ENCODE results near the gene GSG1.
"Not testable (repeated sequence)": the region's sequence is repeated elsewhere in the genome, so short reads cannot be mapped to it uniquely, and the experiment has no call there.

Gene GSG1

DNA sequence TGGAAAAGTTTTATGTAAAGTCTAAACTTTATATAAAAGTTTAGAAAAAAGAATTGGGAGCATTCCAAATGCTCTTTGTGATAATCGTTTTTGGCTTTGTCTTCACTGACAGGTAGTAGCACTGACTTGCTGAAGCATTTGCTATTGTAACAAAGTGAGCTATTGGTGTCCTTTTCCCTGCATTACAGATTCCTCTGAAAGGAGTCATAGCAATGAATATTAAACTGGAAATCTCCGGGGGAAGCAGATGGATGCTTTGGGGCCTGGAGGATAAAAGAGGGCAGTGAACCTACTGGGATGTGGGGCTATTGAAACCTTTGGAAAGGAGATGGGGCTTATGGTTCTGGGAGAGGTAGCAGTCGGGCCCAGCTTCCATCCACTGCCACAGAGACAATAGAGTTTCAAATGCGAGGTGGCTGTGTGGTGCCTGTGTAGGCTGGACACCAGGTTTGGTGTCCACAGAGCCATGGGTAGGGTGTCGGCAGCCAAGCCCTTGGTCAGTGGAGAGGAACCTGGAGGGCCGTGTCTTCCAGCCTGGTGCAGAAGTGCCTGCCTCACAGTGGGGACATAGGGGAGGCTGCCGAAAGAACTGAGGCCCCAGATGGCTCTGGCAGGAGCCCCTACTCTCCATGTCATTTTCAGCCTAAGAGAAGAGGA is 10.1 kb downstream of the GSG1 start:
- no peak for DNase-seq (ENCODE audit: low read depth in 2 of 2)

DNA sequence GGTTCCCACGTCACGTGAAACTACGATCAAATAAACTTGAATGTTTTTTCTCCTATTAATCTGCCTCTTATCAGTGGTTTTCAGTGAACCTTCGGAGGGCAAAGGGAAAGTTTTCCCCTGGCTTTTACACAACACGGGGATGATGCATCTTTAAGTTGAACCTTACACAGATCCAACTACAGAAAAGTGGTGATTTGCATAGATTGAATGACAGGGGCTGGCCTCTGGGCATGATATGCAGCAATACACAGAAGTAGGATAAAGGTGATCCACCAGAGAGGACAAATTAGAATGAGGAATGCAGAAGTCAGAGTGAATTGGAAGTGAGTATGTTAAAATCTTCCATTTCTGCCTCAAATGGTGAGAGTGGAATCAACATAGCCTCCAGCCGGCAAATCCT is 11.6 kb downstream of the GSG1 start:
- DNase-seq (ENCODE audit: low read depth in 2 of 2), result no peak

DNA sequence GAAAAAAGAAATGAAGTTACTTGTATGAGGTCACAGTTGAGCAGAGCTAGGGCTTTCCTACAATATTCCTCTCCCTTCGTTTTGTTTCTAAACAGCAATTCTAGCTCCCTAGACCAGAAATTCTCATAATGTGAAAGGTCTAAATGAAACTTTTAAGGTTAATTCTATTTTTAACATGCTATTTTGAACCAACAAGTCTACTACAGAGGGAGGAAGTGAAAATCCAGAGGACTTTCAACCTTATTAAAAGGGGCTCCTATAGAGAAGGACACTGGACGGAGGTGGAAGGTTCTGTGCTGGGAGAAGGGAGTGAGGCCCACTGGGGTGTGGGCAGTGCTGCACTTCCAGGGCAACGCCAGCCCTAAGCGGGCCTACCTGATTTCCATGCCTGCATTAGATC is 13.4 kb downstream of the GSG1 start:
- no peak for DNase-seq (ENCODE audit: low read depth in 2 of 2)

DNA sequence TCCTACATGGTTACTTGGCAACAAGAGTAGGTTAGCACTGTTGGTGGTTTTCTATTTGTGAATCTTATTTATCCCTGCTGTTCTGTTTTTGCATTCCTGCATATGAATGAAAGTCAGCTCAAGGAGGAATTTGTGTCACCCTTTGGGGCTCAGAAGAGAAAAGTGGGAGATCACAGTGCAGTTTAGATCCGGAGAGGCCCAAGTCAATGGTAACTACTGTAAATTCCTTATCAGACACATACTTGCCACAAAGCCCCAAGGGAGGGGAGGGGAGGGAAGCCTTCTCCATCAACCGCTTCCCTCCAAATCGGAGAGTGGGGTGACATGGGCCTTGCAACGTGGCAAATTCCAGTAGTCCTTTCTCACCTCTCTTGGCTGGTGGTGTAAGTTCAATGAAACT is 15.0 kb downstream of the GSG1 start:
- no peak for DNase-seq (ENCODE audit: low read depth in 2 of 2)

DNA sequence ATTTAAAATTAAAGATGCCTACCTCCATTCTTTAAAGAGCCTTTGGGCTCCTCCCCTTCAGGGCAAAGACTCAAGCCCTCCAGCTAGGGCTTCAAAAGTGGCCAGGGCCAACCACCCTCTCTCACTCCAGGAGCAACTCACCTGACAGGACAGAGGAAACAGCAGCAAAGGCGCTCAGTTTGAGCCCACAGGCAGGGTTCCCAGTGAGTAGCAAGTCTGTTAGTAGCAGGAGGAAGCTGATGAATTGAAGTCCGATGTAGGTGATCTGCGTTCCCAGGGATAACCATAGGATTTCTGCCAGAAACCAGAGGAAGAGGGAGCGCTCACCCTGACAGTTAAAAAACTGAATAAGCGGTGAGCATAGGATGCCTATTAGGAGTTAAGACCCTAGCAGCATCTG is 15.7 kb downstream of the GSG1 start:
- no peak for DNase-seq (ENCODE audit: low read depth in 2 of 2)

DNA sequence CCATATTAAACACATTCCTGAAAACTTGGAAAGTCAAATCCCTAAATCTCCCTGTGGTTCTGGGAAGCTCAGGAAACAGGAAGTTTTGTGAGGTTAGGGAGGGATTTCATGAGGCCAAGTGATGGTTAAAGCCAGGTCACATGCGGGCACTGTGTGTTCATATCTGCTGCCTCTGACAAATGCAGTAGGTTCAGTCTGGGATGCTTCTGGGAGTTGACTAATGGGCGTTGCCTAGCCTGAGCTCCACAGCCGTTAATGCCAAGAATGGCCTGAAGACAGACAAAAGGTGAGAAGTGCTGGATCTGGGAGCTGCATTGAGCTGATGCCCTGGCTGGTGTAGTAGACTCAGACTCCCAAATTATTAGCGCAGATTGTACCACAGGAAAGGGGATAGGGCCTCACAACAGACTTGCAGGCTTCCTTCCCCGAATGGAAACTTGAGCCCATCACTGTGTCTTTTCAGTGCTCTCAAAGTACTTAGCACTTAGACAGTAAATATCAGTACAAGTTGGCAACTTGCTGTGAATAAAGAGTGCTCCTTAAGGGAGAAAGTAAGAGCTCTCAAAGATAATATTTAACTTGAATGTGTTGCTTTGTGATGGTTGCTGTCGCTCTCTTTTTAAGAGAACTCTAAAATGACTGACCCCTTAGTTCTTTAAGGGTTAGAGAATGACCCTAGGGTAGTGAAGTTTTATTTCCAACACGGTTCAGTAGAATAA is 17.3 kb downstream of the GSG1 start:
- no peak for DNase-seq (ENCODE audit: low read depth in 2 of 2)

DNA sequence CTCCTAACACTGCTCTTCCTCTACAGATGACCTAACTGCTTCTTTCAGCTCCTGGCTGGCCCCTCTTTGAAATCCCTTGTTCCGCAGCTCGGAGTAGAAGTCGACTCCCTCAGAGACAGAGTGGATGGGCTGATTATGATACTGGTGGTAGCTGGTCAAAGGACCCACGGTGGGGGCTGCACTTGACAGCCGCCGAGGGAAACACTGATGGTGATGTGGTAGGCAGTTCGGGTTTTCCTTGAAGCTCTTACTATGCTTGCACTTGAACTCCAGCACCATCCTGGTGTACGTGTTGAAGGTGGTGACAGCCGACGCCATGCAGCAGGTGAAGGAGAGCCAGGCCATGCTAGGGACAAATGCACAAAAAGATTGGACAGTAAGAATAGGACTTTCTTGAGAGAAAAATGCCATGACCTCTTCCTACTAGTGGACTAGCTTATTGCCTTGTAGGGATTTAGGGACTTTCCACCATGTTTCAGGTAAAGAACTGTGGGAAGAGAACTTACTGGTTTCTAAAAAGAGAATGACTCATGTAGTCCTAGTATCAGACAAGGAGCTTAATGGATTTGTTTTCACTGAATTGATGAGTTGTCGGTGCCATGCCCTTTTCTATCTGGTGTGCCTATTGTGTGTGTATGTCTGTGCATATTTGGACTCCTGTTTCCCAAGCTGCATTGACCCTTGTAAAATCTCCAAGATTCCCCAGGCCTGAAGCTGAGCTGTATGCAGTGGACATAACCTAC is 18.4 kb downstream of the GSG1 start:
- DNase-seq (ENCODE audit: low read depth in 2 of 2), result no peak

DNA sequence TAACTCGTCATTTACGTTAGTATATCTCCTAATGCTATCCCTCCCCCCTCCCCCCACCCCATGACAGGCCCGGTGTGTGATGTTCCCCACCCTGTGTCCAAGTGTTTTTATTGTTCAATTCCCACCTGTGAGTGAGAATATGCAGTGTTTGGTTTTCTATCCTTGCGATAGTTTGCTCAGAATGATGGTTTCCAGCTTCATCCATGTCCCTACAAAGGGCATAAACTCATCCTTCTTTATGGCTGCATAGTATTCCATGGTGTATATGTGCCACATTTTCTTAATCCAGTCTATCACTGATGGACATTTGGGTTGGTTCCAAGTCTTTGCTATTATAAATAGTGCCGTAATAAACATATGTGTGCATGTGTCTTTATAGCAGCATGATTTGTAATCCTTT is 19.8 kb downstream of the GSG1 start:
- DNase-seq (ENCODE audit: low read depth in 2 of 2), result not testable (repeated sequence)

DNA sequence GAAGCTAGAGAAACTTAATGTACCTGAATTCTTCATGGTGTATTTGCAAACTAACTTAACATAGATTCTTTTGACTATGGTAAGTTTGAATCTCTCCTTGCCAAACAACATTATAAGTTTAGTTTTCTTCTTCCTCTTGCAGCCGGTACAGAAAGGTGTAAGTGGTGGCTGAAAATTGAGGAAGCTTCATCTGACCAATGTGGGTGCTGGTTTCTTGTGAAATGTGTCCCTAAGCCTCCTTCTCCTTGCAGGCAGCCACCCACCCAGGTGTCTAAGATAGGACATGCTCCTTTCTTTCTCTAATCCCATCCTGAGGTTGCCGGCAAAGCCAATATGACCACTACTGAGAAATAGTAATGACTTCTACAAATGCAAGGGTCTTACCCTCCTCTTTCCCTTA is 20.6 kb downstream of the GSG1 start:
- no peak for DNase-seq (ENCODE audit: low read depth in 2 of 2)

DNA sequence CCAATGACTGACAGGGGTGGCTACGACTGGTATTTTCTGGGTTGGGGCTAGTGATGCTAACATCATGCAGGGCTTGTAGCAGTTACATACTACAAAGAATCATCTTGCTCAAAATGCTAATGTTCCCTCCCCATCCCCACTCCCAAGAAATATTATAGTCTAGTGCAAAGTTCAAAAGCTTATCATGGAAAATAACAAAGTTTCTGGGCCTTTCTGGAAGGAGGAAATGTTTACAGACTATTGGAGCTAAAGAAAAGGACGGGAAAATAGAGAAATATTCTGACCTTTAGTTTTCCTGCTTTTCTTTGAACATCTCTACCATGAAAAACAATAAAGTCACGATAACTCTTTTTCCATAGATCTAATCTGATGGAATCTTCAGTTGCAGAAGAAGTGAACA is 23.2 kb downstream of the GSG1 start:
- DNase-seq (ENCODE audit: low read depth in 2 of 2), result no peak

DNA sequence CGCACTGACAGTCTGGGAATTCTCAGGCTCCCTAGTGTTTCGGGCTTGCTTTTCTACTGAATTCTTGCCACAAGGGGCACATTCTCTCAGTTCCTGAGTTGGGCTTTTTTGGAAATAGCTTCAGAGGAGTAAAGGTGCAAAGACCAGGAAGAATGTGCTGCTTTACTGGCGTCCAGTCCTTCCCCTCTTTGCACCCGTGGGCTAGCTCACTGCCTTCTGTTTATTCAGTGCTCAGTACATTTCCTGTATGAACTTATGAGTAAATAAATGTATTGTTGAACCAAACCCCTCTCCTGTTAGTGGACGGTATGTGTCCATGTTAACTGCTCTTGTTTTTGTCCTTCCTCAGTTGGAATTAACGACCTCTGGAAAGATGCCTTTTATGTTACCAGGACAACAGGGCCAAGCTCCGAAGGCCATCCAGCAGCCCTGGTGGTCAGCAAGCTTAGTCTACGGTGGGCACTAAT is 24.0 kb downstream of the GSG1 start:
- DNase-seq (ENCODE audit: low read depth in 2 of 2), result no peak

DNA sequence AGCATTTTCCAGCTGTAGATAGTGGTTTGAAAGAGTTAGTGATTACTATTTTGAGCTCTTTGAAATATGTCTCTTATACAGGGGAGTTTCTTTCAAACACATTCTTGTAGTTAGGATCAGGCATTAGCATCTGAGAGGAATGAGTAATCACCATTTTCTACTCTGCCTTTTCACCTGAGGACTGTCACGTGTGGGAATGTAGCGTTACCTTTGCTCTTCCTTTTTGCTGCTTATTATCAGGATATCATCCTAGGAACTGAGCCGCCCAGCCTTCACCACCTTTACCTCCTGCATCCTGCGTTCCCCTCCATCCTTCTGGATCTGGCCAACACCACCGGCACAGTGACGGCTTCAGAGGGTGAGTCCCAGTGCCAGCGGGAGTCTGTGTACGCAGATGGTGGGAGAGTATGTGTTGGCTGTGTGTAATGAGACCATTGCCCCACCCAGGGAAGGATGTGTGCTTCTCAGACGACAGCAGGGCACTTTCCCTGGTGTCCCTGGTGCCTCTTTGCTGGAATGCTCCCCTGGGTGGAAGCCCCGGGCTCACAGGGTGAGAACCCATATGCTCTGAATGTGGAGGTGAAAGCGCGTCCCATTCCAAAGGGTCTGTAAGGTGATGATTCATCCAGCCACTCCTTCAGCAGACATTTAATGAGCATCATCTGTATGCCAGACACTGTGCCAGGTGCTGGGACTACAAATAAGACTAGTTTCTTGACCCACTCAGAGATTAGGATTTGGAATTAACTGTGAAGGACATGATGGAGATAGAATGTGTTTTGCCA is 27.5 kb downstream of the GSG1 start:
- DNase-seq (ENCODE audit: low read depth in 2 of 2), result no peak

DNA sequence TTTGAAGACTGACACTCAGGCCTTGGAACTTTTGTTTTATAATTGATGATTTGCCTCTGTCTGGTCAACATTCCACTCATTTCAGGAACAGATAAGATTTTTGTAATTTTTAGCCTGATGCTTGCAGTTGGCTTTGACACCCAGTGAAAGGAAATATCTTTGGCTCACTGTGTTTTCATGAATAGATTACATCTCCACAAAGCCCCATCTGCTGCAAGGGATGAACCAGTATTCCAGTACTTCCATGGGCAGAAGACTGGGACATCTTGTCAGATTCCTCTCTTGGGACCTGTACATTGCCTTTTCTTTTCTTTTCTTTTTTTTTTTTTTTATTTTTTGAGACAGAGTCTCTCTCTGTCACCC is 28.4 kb downstream of the GSG1 start:
- DNase-seq (ENCODE audit: low read depth in 2 of 2), result no peak

DNA sequence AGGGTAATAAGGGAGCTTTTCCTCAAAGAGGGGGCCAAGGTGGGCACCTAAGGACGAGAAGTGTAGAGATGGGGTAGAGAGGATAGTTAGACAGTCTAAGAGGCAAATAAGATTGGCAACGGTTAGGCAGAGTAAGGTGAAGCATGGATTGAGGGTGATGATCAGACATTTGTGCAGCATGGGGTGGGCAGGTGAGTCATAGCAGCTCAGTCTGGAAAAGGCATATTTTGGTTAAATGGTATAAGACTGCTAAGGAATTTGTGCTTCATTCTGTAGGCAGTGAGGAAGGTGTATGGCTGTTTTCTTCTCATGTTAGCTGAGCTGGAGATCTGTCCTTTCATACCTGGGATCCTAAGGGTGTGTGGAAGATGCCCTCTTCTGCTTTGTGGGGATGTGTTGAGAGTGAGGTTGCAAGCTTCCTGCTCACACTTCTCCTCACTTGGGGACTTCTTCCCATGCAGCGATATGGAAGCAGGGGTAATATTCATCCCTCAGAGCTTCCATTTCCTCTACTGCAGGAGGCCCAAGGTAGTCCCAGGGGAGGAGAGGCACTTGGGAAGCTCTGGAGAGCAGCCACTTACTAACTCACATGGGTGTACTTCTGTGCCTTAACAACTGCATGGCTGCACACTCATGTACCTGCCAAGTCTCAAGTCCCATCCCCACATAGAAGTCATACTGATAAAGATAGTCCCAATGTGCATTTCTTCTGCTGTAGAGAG is 28.9 kb downstream of the GSG1 start:
- no peak for DNase-seq (ENCODE audit: low read depth in 2 of 2)

DNA sequence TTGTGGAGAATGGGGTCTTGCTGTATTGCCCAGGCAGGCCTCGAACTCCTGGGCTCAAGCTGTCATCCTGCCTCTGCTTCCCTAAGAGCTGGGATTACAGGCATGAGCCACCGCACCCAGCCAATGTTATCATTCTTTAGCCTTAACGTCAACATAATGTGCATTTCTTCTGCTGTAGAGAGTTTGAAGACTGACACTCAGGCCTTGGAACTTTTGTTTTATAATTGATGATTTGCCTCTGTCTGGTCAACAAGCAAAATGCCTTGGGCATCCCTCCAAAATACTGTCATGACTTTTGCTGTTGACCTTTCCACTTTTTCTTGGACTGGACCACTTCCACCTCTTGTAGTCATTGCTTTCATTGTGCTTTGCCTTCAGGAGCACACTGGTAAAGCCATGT is 30.3 kb downstream of the GSG1 start:
- DNase-seq (ENCODE audit: low read depth in 2 of 2), result no peak

DNA sequence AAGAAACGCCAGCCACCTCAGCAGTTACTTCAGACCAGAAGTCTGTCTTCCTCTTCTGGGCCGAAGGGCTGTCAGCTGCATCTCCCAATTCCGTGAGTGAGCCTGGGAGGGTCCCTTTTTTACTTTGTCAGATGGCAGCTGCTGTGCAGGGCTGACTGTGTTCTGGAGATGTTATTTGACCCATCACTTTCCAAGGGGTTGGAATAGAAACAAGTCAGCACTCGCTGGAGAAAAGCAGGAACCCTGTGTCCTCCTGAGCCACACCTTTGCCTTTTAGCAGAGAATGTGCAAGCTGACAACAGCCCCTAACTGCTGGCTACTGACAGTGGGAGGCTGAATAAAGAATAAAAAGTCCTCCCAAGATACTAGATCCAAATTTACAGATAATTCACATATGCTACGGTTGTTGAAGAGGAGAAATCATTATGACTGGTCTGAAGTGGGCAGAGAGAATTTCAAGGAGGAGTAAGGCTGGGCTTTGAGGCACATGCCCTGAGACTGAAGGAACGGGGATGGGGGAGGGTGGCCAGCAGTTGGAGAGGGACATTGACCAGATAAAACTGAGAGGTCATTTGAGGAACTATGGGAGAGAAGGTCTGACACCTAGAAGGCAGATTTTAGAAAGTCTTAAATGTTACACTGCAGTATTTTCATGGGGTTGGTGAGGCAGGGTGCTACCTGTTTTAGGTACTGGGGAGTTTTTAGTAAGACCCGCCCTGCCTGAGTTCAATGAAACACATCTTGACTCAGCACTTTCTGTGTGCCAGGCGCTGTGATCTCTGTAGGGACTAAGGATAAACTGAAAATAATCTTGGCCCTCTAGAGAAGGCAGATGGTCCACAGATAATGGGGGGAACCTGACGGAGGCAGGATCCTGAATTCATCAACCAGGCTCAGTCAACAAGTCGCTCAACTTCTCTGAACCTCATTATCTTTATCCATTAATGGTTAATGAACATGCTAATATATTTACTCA is 31.9 kb downstream of the GSG1 start:
- DNase-seq (ENCODE audit: low read depth in 2 of 2), result no peak

DNA sequence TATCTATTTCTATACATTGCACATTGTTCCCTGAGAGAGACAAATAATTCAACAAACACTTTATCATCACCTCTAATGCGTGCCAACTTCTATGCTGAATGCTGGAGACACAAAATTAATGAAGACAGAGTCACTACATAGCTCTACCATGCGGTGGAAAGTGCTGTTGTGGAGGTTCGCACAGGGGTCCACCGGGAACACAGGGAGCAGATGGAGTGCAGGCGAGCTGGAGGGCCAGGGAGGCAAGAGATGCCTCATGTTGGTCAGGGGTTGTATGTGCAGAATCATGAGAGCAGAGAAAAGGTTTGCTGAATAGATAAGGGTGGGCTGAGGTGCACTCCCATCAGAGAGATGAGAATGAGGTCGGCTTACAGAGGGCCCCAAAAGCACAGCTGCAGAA is 34.1 kb downstream of the GSG1 start:
- DNase-seq (ENCODE audit: low read depth in 2 of 2), result no peak

DNA sequence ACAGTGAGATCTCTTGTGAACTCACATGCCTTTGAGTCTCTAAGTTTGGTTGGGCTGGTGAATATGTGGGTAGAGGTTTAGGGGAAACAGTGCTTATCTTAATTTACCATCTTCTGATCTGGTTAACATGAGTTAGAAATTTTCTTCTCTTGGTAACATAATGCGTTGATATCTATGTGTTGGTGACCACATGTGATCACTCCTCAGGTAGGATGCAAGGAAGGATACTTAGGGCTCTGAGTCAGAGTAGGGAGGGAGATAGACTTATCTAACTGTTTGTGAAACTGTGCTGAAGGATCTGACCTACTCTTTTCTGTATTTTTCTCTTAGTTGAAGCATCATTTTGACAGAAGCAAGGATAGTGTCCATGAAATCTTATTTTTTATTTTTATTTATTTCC is 36.1 kb downstream of the GSG1 start:
- DNase-seq (ENCODE audit: low read depth in 2 of 2), result no peak

DNA sequence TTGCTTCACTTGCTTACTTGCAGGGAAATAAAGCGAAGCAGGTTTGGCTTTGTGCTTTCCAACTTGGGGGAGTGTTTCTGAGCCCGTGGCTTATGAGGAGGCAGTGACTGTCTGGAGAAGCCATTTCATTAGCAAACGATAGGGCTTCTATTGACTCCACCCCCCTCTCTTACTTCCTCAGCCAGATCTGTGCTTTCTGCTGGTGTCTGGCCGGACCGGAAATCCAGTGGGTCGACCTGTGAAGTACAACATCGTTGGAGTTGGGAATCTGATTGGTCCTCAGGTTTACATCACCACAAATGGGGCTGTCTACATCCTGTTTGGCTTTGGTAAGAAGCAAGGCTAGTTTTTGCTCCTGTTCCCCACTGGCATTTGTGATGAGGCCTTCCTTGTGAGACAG is 37.0 kb downstream of the GSG1 start:
- no peak for DNase-seq (ENCODE audit: low read depth in 2 of 2)

DNA sequence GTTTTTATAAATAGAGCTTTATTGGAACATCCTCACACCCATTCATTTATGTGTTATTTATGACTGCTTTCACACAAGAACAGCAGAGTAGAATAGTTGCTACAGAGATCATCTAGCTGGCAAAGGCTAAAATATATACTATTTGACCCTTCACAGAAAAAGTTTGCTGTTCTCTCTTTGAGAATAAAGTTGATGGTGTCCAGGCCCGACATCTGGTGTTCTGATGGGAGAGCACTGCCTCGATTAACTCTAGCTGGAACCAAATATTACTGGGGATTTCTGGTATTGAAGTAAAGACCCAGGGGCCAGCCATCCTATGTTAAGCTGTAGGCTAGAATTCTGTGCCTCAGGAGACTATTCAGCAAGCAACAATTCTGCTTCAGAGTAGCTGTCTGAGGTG is 37.5 kb downstream of the GSG1 start:
- DNase-seq (ENCODE audit: low read depth in 2 of 2), result no peak
